ENCODE measurements around the gene GNG11. TPM values are rescaled to one million over a fixed set of nuclear protein-coding genes. Genes with fewer than 3 reads are reported as not detected.

GNG11 gene
- total RNA-seq, 4 donors from 2014 or later: 23.9 to 106 (median 40.9) TPM

DNA sequence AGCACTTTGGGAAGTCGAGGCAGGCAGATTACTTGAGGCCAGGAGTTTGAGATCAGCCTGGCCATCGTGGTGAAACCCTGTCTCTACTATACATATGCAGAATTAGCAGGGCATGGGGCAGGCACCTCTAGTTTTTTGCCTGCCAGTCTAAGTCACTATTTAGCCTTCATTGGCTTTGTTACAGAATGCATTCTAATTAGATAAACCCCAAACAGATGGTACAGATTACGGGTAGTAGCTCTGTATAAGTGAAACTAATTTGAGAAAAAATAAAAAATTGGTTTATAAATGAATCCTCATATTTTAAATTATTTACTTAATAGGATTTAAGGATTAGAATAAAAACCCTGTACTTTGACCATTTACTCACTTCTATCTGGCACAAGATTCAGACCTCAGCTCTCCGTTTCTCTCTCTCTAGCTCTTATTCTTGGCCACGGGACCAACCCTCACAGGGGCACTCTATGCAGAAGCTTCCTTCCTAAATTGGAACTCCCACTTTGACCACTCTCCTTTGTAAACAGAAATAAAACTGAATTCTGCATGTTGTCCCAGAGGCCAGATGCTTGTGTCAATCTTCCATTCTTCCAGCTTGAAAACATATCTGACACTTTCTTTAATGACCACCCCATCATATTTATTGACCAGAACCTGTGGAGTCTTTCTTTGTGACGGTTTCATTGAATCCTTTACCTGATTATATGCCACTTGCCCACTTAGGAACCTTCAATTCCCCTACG is 55.8 kb downstream of the GNG11 start:
- no peak for ATAC-seq (ENCODE audit: low FRiP score)
- no peak for DNase-seq (ENCODE audit: low spot score)
- TF ChIP-seq, protein P1, sequence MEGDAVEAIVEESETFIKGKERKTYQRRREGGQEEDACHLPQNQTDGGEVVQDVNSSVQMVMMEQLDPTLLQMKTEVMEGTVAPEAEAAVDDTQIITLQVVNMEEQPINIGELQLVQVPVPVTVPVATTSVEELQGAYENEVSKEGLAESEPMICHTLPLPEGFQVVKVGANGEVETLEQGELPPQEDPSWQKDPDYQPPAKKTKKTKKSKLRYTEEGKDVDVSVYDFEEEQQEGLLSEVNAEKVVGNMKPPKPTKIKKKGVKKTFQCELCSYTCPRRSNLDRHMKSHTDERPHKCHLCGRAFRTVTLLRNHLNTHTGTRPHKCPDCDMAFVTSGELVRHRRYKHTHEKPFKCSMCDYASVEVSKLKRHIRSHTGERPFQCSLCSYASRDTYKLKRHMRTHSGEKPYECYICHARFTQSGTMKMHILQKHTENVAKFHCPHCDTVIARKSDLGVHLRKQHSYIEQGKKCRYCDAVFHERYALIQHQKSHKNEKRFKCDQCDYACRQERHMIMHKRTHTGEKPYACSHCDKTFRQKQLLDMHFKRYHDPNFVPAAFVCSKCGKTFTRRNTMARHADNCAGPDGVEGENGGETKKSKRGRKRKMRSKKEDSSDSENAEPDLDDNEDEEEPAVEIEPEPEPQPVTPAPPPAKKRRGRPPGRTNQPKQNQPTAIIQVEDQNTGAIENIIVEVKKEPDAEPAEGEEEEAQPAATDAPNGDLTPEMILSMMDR (IDR thresholded peaks at IDR 0.05): no peak

Small RNA genes lying within 50 kb of the gene (small RNA-seq; reads per million reads assigned to genes)
- not detected for gene AC002076.2

Other genes starting within 250 kb of the GNG11 start
- gene TFPI2, start 31.0 kb upstream of the GNG11 start, total RNA-seq: 100 to 1,000 TPM in 2 of 4 donors, 10 to 100 TPM in 2; 16.2 to 181 (median 81.7) TPM
- not detected for gene GNGT1, start 15.2 kb upstream of the GNG11 start, total RNA-seq
- gene BET1, start 82.6 kb downstream of the GNG11 start, total RNA-seq: 10 to 100 TPM in 3 of 4 donors, 1 to 10 TPM in 1; 7.6 to 26.0 (median 22.4) TPM

Data from omental fat pad (tissue), 4 donors.